ENCODE results near the gene GPR158. TPM values are rescaled to one million over a fixed set of nuclear protein-coding genes. Genes with fewer than 3 reads are reported as not detected.

Gene GPR158
- total RNA-seq, 2 experiments from 2014 or later, result not detected

GRCh38 chr10:25191162-25191895, 16.5 kb downstream of the GPR158 start:
- Histone ChIP-seq H3K9me3 (ENCODE audit: low read length) (no peaks in the 10 kb centered on the region), H3K4me1 (ENCODE audit: insufficient read depth, low read length, poor library complexity, severe bottlenecking) (no peaks in the 10 kb centered on the region), H3K4me2 (ENCODE audit: low read length) (no peak overlapping the region), H3K36me3 (ENCODE audit: insufficient read depth, low read length) (no peaks in the 10 kb centered on the region), H3K4me3 (ENCODE audit: low read depth, low read length, poor library complexity, severe bottlenecking) (no peak overlapping the region), H3K79me2 (ENCODE audit: insufficient read depth, low read depth, low read length) (no peaks in the 10 kb centered on the region), H4K20me1 (ENCODE audit: insufficient read depth, low read length) (no peaks in the 10 kb centered on the region), H2AFZ (ENCODE audit: low read length) (no peak overlapping the region), H3K9me2 (ENCODE audit: insufficient read depth, low read length) (no peaks in the 10 kb centered on the region), H3K27ac (ENCODE audit: low read depth, low read length, poor library complexity, severe bottlenecking) (no peak overlapping the region)
- no peak for DNase-seq (ENCODE audit: low spot score)
- no peak for TF ChIP-seq EZH2phosphoT487 (IDR thresholded peaks at IDR 0.05; ENCODE audit: borderline replicate concordance, low read depth, low read length)
- TF ChIP-seq, protein P1, sequence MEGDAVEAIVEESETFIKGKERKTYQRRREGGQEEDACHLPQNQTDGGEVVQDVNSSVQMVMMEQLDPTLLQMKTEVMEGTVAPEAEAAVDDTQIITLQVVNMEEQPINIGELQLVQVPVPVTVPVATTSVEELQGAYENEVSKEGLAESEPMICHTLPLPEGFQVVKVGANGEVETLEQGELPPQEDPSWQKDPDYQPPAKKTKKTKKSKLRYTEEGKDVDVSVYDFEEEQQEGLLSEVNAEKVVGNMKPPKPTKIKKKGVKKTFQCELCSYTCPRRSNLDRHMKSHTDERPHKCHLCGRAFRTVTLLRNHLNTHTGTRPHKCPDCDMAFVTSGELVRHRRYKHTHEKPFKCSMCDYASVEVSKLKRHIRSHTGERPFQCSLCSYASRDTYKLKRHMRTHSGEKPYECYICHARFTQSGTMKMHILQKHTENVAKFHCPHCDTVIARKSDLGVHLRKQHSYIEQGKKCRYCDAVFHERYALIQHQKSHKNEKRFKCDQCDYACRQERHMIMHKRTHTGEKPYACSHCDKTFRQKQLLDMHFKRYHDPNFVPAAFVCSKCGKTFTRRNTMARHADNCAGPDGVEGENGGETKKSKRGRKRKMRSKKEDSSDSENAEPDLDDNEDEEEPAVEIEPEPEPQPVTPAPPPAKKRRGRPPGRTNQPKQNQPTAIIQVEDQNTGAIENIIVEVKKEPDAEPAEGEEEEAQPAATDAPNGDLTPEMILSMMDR (conservative IDR thresholded peaks at IDR 0.05; ENCODE audit: low read length), result no peak
- CTCF ChIA-PET (ENCODE audit: unreplicated experiment), result no interaction called here
- POLR2A ChIA-PET, result interaction anchor here (0.6 kb wide), 2 partner anchors 280 to 1967 kb away, joined by 3 read pairs; no protein-coding TSS in a partner anchor
- intact Hi-C loops (cut with micrococcal nuclease; ENCODE audit: unreplicated experiment), result no loop called here
- BruUV-seq (replicated peaks), result no TSS peak

GRCh38 chr10:25198151-25198550, 23.4 kb downstream of the GPR158 start:
- Histone ChIP-seq H3K4me2 (ENCODE audit: low read length) (no peak overlapping the region), H4K20me1 (ENCODE audit: insufficient read depth, low read length) (no peaks in the 10 kb centered on the region), H3K27ac (ENCODE audit: low read depth, low read length, poor library complexity, severe bottlenecking) (no peak overlapping the region), H3K4me1 (ENCODE audit: insufficient read depth, low read length, poor library complexity, severe bottlenecking) (no peaks in the 10 kb centered on the region), H3K36me3 (ENCODE audit: insufficient read depth, low read length) (no peaks in the 10 kb centered on the region), H2AFZ (ENCODE audit: low read length) (no peak overlapping the region), H3K79me2 (ENCODE audit: insufficient read depth, low read depth, low read length) (no peaks in the 10 kb centered on the region), H3K9me3 (ENCODE audit: low read length) (no peaks in the 10 kb centered on the region), H3K9me2 (ENCODE audit: insufficient read depth, low read length) (no peaks in the 10 kb centered on the region), H3K4me3 (ENCODE audit: low read depth, low read length, poor library complexity, severe bottlenecking) (no peak overlapping the region)
- no TSS peak for BruUV-seq (replicated peaks)
- ChIA-PET POLR2A (interaction anchor here (0.5 to 0.6 kb wide), 2 partner anchors 33 to 156 kb away, joined by 3 to 5 read pairs; no protein-coding TSS in a partner anchor), CTCF (ENCODE audit: unreplicated experiment) (no interaction called here)
- TF ChIP-seq, protein P1 (conservative IDR thresholded peaks at IDR 0.05; ENCODE audit: low read length), result no peak
- TF ChIP-seq EZH2phosphoT487 (IDR thresholded peaks at IDR 0.05; ENCODE audit: borderline replicate concordance, low read depth, low read length), result no peak
- intact Hi-C loops (cut with micrococcal nuclease; ENCODE audit: unreplicated experiment), result no loop called here
- no peak for DNase-seq (ENCODE audit: low spot score)

GRCh38 chr10:25206693-25207414, 32.1 kb downstream of the GPR158 start:
- TF ChIP-seq, protein P1 (conservative IDR thresholded peaks at IDR 0.05; ENCODE audit: low read length), result no peak
- no peak for TF ChIP-seq EZH2phosphoT487 (IDR thresholded peaks at IDR 0.05; ENCODE audit: borderline replicate concordance, low read depth, low read length)
- Histone ChIP-seq H3K9me3 (ENCODE audit: low read length) (no peaks in the 10 kb centered on the region), H2AFZ (ENCODE audit: low read length) (no peak overlapping the region), H3K36me3 (ENCODE audit: insufficient read depth, low read length) (no peaks in the 10 kb centered on the region), H3K4me2 (ENCODE audit: low read length) (no peak overlapping the region), H3K9me2 (ENCODE audit: insufficient read depth, low read length) (no peaks in the 10 kb centered on the region), H3K4me1 (ENCODE audit: insufficient read depth, low read length, poor library complexity, severe bottlenecking) (no peaks in the 10 kb centered on the region), H4K20me1 (ENCODE audit: insufficient read depth, low read length) (no peaks in the 10 kb centered on the region), H3K27ac (ENCODE audit: low read depth, low read length, poor library complexity, severe bottlenecking) (no peak overlapping the region), H3K4me3 (ENCODE audit: low read depth, low read length, poor library complexity, severe bottlenecking) (no peak overlapping the region), H3K79me2 (ENCODE audit: insufficient read depth, low read depth, low read length) (no peaks in the 10 kb centered on the region)
- ChIA-PET CTCF (ENCODE audit: unreplicated experiment) (no interaction called here), POLR2A (no interaction called here)
- BruUV-seq (replicated peaks), result no TSS peak
- intact Hi-C loops (cut with micrococcal nuclease; ENCODE audit: unreplicated experiment), result no loop called here
- DNase-seq (ENCODE audit: low spot score), result no peak

Measured in OCI-LY7 (cell line).